Thymus (tissue), 11 donors: ENCODE data around the gene DAND5. TPM values are rescaled to one million over a fixed set of nuclear protein-coding genes. Genes with fewer than 3 reads are reported as not detected.
"Not testable (repeated sequence)": the region's sequence is repeated elsewhere in the genome, so short reads cannot be mapped to it uniquely, and the experiment has no call there.

ENCODE experiments used
- DNase-seq, 9 donors: peaks; one replicate each; pipeline ENCODE4 v3.0.0-alpha.2; 2013; ENCODE audit warnings: low spot score in 9 of 9, low read depth in 6 of 9, missing footprints in 1 of 9
- H3K27ac ChIP-seq, 2 donors: one replicate each; pipeline ENCODE4 v1.5.1; 2013; ENCODE audit warnings: control low read depth in 1 of 2, low read depth in 1 of 2, low read length in 1 of 2, mild to moderate bottlenecking in 1 of 2, moderate library complexity in 1 of 2
- H3K27me3 ChIP-seq, 2 donors: one replicate each; pipeline ENCODE4 v1.5.1; 2013; ENCODE audit warnings: low read length in 1 of 2; ENCODE audit not compliant: control insufficient read depth in 2 of 2, insufficient read depth in 1 of 2
- H3K36me3 ChIP-seq, 2 donors: one replicate each; pipeline ENCODE4 v1.5.1; 2013; ENCODE audit warnings: low read length in 1 of 2, mild to moderate bottlenecking in 1 of 2, moderate library complexity in 1 of 2; ENCODE audit not compliant: control insufficient read depth in 2 of 2, insufficient read depth in 2 of 2
- H3K4me1 ChIP-seq, 2 donors: one replicate each; pipeline ENCODE4 v1.5.1; 2013; ENCODE audit warnings: low read length in 2 of 2; ENCODE audit not compliant: control insufficient read depth in 2 of 2, insufficient read depth in 2 of 2
- H3K4me3 ChIP-seq, 2 donors: one replicate each; pipeline ENCODE4 v1.5.1; 2013; ENCODE audit warnings: low read length in 2 of 2, control low read depth in 1 of 2, mild to moderate bottlenecking in 1 of 2
- H3K9me3 ChIP-seq, 2 donors: one replicate each; pipeline ENCODE4 v1.5.1; 2013; ENCODE audit warnings: low read length in 1 of 2, mild to moderate bottlenecking in 1 of 2; ENCODE audit not compliant: control insufficient read depth in 2 of 2, insufficient read depth in 1 of 2
- WGBS: extraction: QIAGEN DNeasy Blood & Tissue Kit; methylation state at CpG from one replicate; pipeline ENCODE4 v1.1.7; 2013; 5-methylcytosine and 5-hydroxymethylcytosine counted together
- polyA plus RNA-seq: library from polyadenylated mRNA; stranded (reverse); fragments of 200-250 nt; gene quantifications from one replicate; pipeline ENCODE4 v1.2.3, GENCODE V29; 2013
- total RNA-seq: library from RNA; stranded (reverse); fragments of 120-200 nt; gene quantifications from one replicate; pipeline ENCODE4 v1.2.4, GENCODE V29; 2013
- donor health status: healthy.

Gene DAND5
- total and polyA plus RNA-seq, 2 donors, result 0.09 TPM

GRCh38 chr19:12952050-12952449, 17.3 kb upstream of the DAND5 start:
- H3K9me3 ChIP-seq, DNase-seq, H3K4me3 ChIP-seq, H3K27ac ChIP-seq, H3K27me3 ChIP-seq: not testable (repeated sequence)
- Histone ChIP-seq H3K36me3 (peaks cover 73 to 74% of the 10 kb centered on the region in 2 donors), H3K4me1 (peaks cover 0 to 21% of the 10 kb centered on the region in 2 donors)
- 97% methylated on average over 6 of the region's 6 CpGs for WGBS

- no peak for DNase-seq
- no peak overlapping the region for H3K4me3 ChIP-seq
- peaks cover 0 to 20% of the 10 kb centered on the region in 2 donors for H3K4me1 ChIP-seq
- no peaks in the 10 kb centered on the region for H3K9me3 ChIP-seq
- H3K27me3 ChIP-seq, result no peaks in the 10 kb centered on the region
- 88% methylated on average over 12 of the region's 12 CpGs for WGBS
- H3K36me3 ChIP-seq, result peaks cover 69% of the 10 kb centered on the region in 2 donors
- H3K27ac ChIP-seq, result peak overlapping the region in 1 of 2 donors; percentile 34
These were observed 16.8 kb upstream of the DAND5 start for GRCh38 chr19:12952488-12953137.

GRCh38 chr19:12953138-12953798, 16.1 kb upstream of the DAND5 start:
- 90% methylated on average over 11 of the region's 11 CpGs for WGBS
- peak overlapping the region in 1 of 2 donors; percentile 8 for H3K27ac ChIP-seq
- H3K4me1 ChIP-seq, result peaks cover 0 to 20% of the 10 kb centered on the region in 2 donors
- H3K27me3 ChIP-seq, result no peaks in the 10 kb centered on the region
- peaks cover 62 to 63% of the 10 kb centered on the region in 2 donors for H3K36me3 ChIP-seq
- H3K9me3 ChIP-seq, result no peaks in the 10 kb centered on the region
- no peak overlapping the region for H3K4me3 ChIP-seq
- no peak for DNase-seq

- H3K4me1 ChIP-seq, result peaks cover 0 to 20% of the 10 kb centered on the region in 2 donors
- H3K36me3 ChIP-seq, result peaks cover 55% of the 10 kb centered on the region in 2 donors
- DNase-seq, result no peak
- WGBS, result 95% methylated on average over 12 of the region's 12 CpGs
- no peak overlapping the region for H3K4me3 ChIP-seq
- peak overlapping the region in 1 of 2 donors; percentile 8 for H3K27ac ChIP-seq
- H3K9me3 ChIP-seq, result no peaks in the 10 kb centered on the region
- no peaks in the 10 kb centered on the region for H3K27me3 ChIP-seq
These were observed 15.4 kb upstream of the DAND5 start for GRCh38 chr19:12953799-12954611.

- peaks cover 0 to 20% of the 10 kb centered on the region in 2 donors for H3K4me1 ChIP-seq
- H3K27ac ChIP-seq, result peak overlapping the region in 1 of 2 donors; percentile 33
- H3K9me3 ChIP-seq, result no peaks in the 10 kb centered on the region
- WGBS, result 72% methylated on average over 1 of the region's 1 CpG
- no peak for DNase-seq
- peaks cover 49 to 50% of the 10 kb centered on the region in 2 donors for H3K36me3 ChIP-seq
- no peak overlapping the region for H3K4me3 ChIP-seq
- no peaks in the 10 kb centered on the region for H3K27me3 ChIP-seq
These were observed 14.8 kb upstream of the DAND5 start for GRCh38 chr19:12954612-12954962.

GRCh38 chr19:12955575-12955974, 13.8 kb upstream of the DAND5 start:
- peaks cover 0 to 20% of the 10 kb centered on the region in 2 donors for H3K4me1 ChIP-seq
- H3K36me3 ChIP-seq, result peaks cover 40% of the 10 kb centered on the region in 2 donors
- not testable (repeated sequence) for DNase-seq, H3K9me3 ChIP-seq, H3K27me3 ChIP-seq, H3K4me3 ChIP-seq
- 96% methylated on average over 9 of the region's 9 CpGs for WGBS
- H3K27ac ChIP-seq, result peak overlapping the region in 1 of 2 donors; percentile 15

- H3K36me3 ChIP-seq, result peaks cover 36% of the 10 kb centered on the region in 2 donors
- peaks cover 0 to 20% of the 10 kb centered on the region in 2 donors for H3K4me1 ChIP-seq
- peak overlapping the region in 1 of 2 donors; percentile 67 for H3K4me3 ChIP-seq
- peak overlapping the region in 1 of 2 donors; percentile 15 for H3K27ac ChIP-seq
- H3K27me3 ChIP-seq, result no peaks in the 10 kb centered on the region
- no peak for DNase-seq
- WGBS, result 90% methylated on average over 12 of the region's 12 CpGs
- no peaks in the 10 kb centered on the region for H3K9me3 ChIP-seq
These were observed 13.4 kb upstream of the DAND5 start for GRCh38 chr19:12955996-12956395.

- peak in 7 of 9 donors; percentile 49 to 85 (median 67) for DNase-seq
- 8% methylated on average over 84 of the region's 84 CpGs for WGBS
- H3K4me1 ChIP-seq, result peaks cover 0 to 20% of the 10 kb centered on the region in 2 donors
These were observed 12.7 kb upstream of the DAND5 start, which contains the start of gene GADD45GIP1 for GRCh38 chr19:12956446-12957388. Gene GADD45GIP1, minus strand, starts transcription at chr19:12957223. Its CDS starts 11 bp downstream, at chr19:12957212.

More at GRCh38 chr19:12956446-12957388, 12.7 kb upstream of the DAND5 start, which contains the start of gene GADD45GIP1:
- H3K4me3 ChIP-seq, result peak within 1 kb of the TSS; percentile 67 to 86
- H3K9me3 ChIP-seq, result no peaks in the 10 kb centered on the region
- peaks cover 29 to 32% of the 10 kb centered on the region in 2 donors for H3K36me3 ChIP-seq
- H3K27ac ChIP-seq, result peak within 1 kb of the TSS; percentile 83 to 92
- no peaks in the 10 kb centered on the region for H3K27me3 ChIP-seq
